H1 (cell line): ENCODE measurements around the gene GALNT2. TPM values are rescaled to one million over a fixed set of nuclear protein-coding genes. Genes with fewer than 3 reads are reported as not detected.

Experiments used
- CTCF ChIA-PET: fragments of 300-600 bp; sonication (Branson Sonifier 250); formaldehyde crosslinking; loops from one replicate; lab custom pipeline; 2021; ENCODE audit not compliant: partially characterized antibody; lab: Charles Lee
- POLR2A ChIA-PET: fragments of 300-600 bp; sonication (Branson Sonifier 250); formaldehyde crosslinking; loops from one replicate; lab custom pipeline; 2021; ENCODE audit warnings: inconsistent platforms; ENCODE audit not compliant: partially characterized antibody; lab: Charles Lee
- DNase-seq, 2 experiments: peaks; one replicate each; pipeline versions ENCODE4 v3.0.0 to v3.0.0-alpha.2; 2010 to 2022; ENCODE audit warnings: low spot score in 2 of 2, low read depth in 1 of 2, mixed read lengths in 1 of 2
- FAIRE-seq: peaks from 2 replicates; lab custom pipeline; 2011; peaks lifted over from hg19 to GRCh38; lab: Jason Lieb, UNC
- H2AFZ ChIP-seq: 2 replicates; pipeline ENCODE4 v1.8.1; 2012; ENCODE audit warnings: low read length, inconsistent platforms
- H2AK5ac ChIP-seq: 2 replicates; pipeline ENCODE4 v1.6.1; 2013; ENCODE audit warnings: low read depth, low read length
- H2BK120ac ChIP-seq: replicated peaks from 2 replicates; pipeline ENCODE3; 2013; ENCODE audit warnings: low read depth, low read length, inconsistent platforms
- H2BK12ac ChIP-seq: 2 replicates; pipeline ENCODE4 v1.6.1; 2013; ENCODE audit warnings: low read depth, low read length
- H2BK15ac ChIP-seq: 2 replicates; pipeline ENCODE4 v1.6.1; 2013; ENCODE audit warnings: low read length
- H2BK20ac ChIP-seq: 2 replicates; pipeline ENCODE4 v1.6.1; 2013; ENCODE audit warnings: low read length
- H2BK5ac ChIP-seq: 2 replicates; pipeline ENCODE4 v1.6.1; 2013; ENCODE audit warnings: low read depth, low read length
- H3K14ac ChIP-seq: 2 replicates; pipeline ENCODE4 v1.6.1; 2013; ENCODE audit warnings: inconsistent platforms; ENCODE audit not compliant: insufficient read length
- H3K18ac ChIP-seq: 2 replicates; pipeline ENCODE4 v1.6.1; 2013; ENCODE audit warnings: low read length; ENCODE audit errors: extremely low read depth
- H3K23ac ChIP-seq: 2 replicates; pipeline ENCODE4 v1.6.1; 2013; ENCODE audit warnings: inconsistent platforms; ENCODE audit not compliant: insufficient read length
- H3K23me2 ChIP-seq: 2 replicates; pipeline ENCODE4 v1.6.1; 2013; ENCODE audit warnings: low read depth, low read length
- H3K27ac ChIP-seq: 2 replicates; pipeline ENCODE4 v1.6.1; 2011; ENCODE audit warnings: low read depth, low read length, inconsistent platforms
- H3K27me3 ChIP-seq, 4 experiments: replicated peaks in 1 of 4; 1 replicate in 1 of 4; 2 replicates in 3 of 4; pipeline versions ENCODE4 v1.6.1 to v1.8.1; 2011 to 2013; ENCODE audit warnings: low read length in 3 of 4, mild to moderate bottlenecking in 3 of 4, inconsistent platforms in 2 of 4, mixed read lengths in 2 of 4, moderate library complexity in 1 of 4; ENCODE audit not compliant: control insufficient read depth in 3 of 4, insufficient read depth in 3 of 4; ENCODE audit errors: extremely low read depth in 1 of 4
- H3K36me3 ChIP-seq, 4 experiments: 2 replicates each; pipeline versions ENCODE4 v1.6.1 to v1.8.1; 2011 to 2013; ENCODE audit warnings: mild to moderate bottlenecking in 4 of 4, low read length in 3 of 4, moderate library complexity in 2 of 4, control low read depth in 1 of 4, inconsistent platforms in 1 of 4; ENCODE audit not compliant: insufficient read depth in 4 of 4, control insufficient read depth in 2 of 4
- H3K4ac ChIP-seq: replicated peaks from 2 replicates; pipeline ENCODE3; 2013; ENCODE audit warnings: low read length, low read depth, mixed read lengths, inconsistent platforms; ENCODE audit not compliant: insufficient read length
- H3K4me1 ChIP-seq, 4 experiments: replicated peaks in 1 of 4; 1 replicate in 1 of 4; 2 replicates in 3 of 4; pipeline versions ENCODE4 v1.6.1 to v1.8.1; 2011 to 2013; ENCODE audit warnings: low read length in 3 of 4, inconsistent platforms in 2 of 4, mixed read lengths in 1 of 4; ENCODE audit not compliant: insufficient read depth in 4 of 4, control insufficient read depth in 3 of 4
- H3K4me2 ChIP-seq, 2 experiments: 2 replicates each; pipeline versions ENCODE4 v1.6.1 to v1.8.1; 2011 to 2013; ENCODE audit warnings: low read depth in 2 of 2, low read length in 2 of 2, control low read depth in 1 of 2, inconsistent platforms in 1 of 2, mild to moderate bottlenecking in 1 of 2; ENCODE audit not compliant: insufficient read depth in 1 of 2
- H3K4me3 ChIP-seq, 4 experiments: fragments of 200-600, 300-600 bp in 1 of 4; sonication (generic), shearing (Covaris generic), sonication (Bioruptor Twin) in 1 of 4; 2 replicates each; pipeline versions ENCODE4 v1.5.1 to v1.8.1; 2011 to 2016; ENCODE audit warnings: low read length in 4 of 4, low read depth in 3 of 4, control low read depth in 2 of 4, inconsistent platforms in 2 of 4, mild to moderate bottlenecking in 2 of 4, mixed read lengths in 1 of 4, moderate library complexity in 1 of 4; ENCODE audit not compliant: insufficient read depth in 2 of 4; ENCODE audit errors: extremely low read depth in 1 of 4
- H3K56ac ChIP-seq: replicated peaks from 2 replicates; pipeline ENCODE3; 2013; ENCODE audit warnings: low read depth, mild to moderate bottlenecking, mixed read lengths, low read length, inconsistent platforms; ENCODE audit not compliant: insufficient read length
- H3K79me1 ChIP-seq: 2 replicates; pipeline ENCODE4 v1.6.1; 2013; ENCODE audit warnings: low read depth, low read length, control low read depth
- H3K79me2 ChIP-seq, 2 experiments: 2 replicates each; pipeline versions ENCODE4 v1.6.1 to v1.8.1; 2012 to 2013; ENCODE audit warnings: low read length in 2 of 2, mild to moderate bottlenecking in 2 of 2, inconsistent platforms in 1 of 2; ENCODE audit not compliant: insufficient read depth in 2 of 2, control insufficient read depth in 1 of 2
- H3K9ac ChIP-seq, 4 experiments: replicated peaks in 1 of 4; 1 replicate in 1 of 4; 2 replicates in 3 of 4; pipeline versions ENCODE4 v1.6.1 to v1.8.1; 2011 to 2013; ENCODE audit warnings: low read depth in 3 of 4, low read length in 3 of 4, control low read depth in 2 of 4, mild to moderate bottlenecking in 2 of 4, moderate library complexity in 2 of 4, inconsistent platforms in 1 of 4; ENCODE audit errors: extremely low read depth in 1 of 4
- H3K9me3 ChIP-seq, 2 experiments: 2 replicates each; pipeline versions ENCODE4 v1.6.1 to v1.8.1; 2012 to 2013; ENCODE audit warnings: mild to moderate bottlenecking in 2 of 2, moderate library complexity in 2 of 2, control low read depth in 1 of 2, inconsistent platforms in 1 of 2, low read depth in 1 of 2, low read length in 1 of 2, mixed read lengths in 1 of 2; ENCODE audit not compliant: insufficient read depth in 2 of 2
- H4K20me1 ChIP-seq, 2 experiments: replicated peaks in 1 of 2; 2 replicates each; pipeline versions ENCODE3 to v1.8.1; 2011 to 2013; ENCODE audit warnings: inconsistent platforms in 2 of 2, low read length in 2 of 2, mild to moderate bottlenecking in 1 of 2; ENCODE audit not compliant: insufficient read depth in 2 of 2, control insufficient read depth in 1 of 2
- H4K5ac ChIP-seq: 2 replicates; pipeline ENCODE4 v1.6.1; 2013; ENCODE audit warnings: low read length, low read depth, mixed read lengths, inconsistent platforms; ENCODE audit not compliant: insufficient read length
- H4K8ac ChIP-seq: 2 replicates; pipeline ENCODE4 v1.8.0; 2013; ENCODE audit warnings: mild to moderate bottlenecking, moderate library complexity, low read length, inconsistent platforms; ENCODE audit not compliant: insufficient read depth; ENCODE audit errors: extremely low read depth
- H4K91ac ChIP-seq: replicated peaks from 2 replicates; pipeline ENCODE3; 2013; ENCODE audit warnings: low read length, mixed read lengths, inconsistent platforms; ENCODE audit not compliant: insufficient read length
- CBX5 ChIP-seq: fragments of 300-800, 300-1000 bp; sonication (generic); IDR thresholded peaks from 2 replicates; pipeline ENCODE4 v1.7.1; 2016; ENCODE audit warnings: antibody characterized with exemption, low read length, low read depth
- EGR1 ChIP-seq: IDR thresholded peaks from 2 replicates; pipeline ENCODE4 v1.6.1; 2011; ENCODE audit warnings: low read depth, low read length, borderline replicate concordance
- RAD21 ChIP-seq, 2 experiments: IDR thresholded peaks in 1 of 2; conservative IDR thresholded peaks in 1 of 2; 2 replicates each; pipeline ENCODE4 v1.6.1; 2011; ENCODE audit warnings: low read depth in 2 of 2, low read length in 2 of 2, improper control_type of control experiment in 1 of 2, inconsistent platforms in 1 of 2, mild to moderate bottlenecking in 1 of 2, moderate library complexity in 1 of 2
- SIN3A ChIP-seq, 2 experiments: IDR thresholded peaks in 1 of 2; conservative IDR thresholded peaks in 1 of 2; 2 replicates each; pipeline ENCODE4 v1.6.1; 2011 to 2012; ENCODE audit warnings: low read length in 2 of 2, improper control_type of control experiment in 1 of 2, low read depth in 1 of 2, mild to moderate bottlenecking in 1 of 2
- SUZ12 ChIP-seq: fragments of 200-600 bp; sonication (generic); IDR thresholded peaks from 2 replicates; pipeline ENCODE4 v1.6.1; 2012; ENCODE audit warnings: mild to moderate bottlenecking, inconsistent platforms, low read length, moderate library complexity, mixed read lengths
- WGBS, 2 experiments: shearing (Covaris generic) in 1 of 2; methylation state at CpG; one replicate each; pipeline versions ENCODE4 v1.1.6 to v1.1.7; 2013 to 2015; ENCODE audit warnings: low lambda C conversion rate in 2 of 2, mixed read lengths in 2 of 2, inconsistent platforms in 1 of 2, low coverage in 1 of 2, missing lambda C conversion rate in 1 of 2; ENCODE audit not compliant: insufficient replicate concordance in 2 of 2, insufficient coverage in 1 of 2, insufficient read length in 1 of 2; ENCODE audit errors: extremely low coverage in 1 of 2, missing lambda C conversion rate in 1 of 2; 5-methylcytosine and 5-hydroxymethylcytosine counted together
- polyA plus RNA-seq, 7 experiments: library from polyadenylated mRNA; depleted of rRNA in 3 of 7; stranded (reverse) in 5 of 7; unstranded in 2 of 7; fragments of >200 nt in 5 of 7; fragments of 200-250 nt in 2 of 7; gene quantifications; 1 replicate in 5 of 7; 2 replicates in 1 of 7; 4 replicates in 1 of 7; pipeline versions ENCODE4 v1.2.1 to v1.2.3, GENCODE V29; 2011 to 2013; ENCODE audit warnings: missing spikeins in 2 of 7, mixed read lengths in 2 of 7
- total RNA-seq: library from RNA; stranded (reverse); fragmentation: NEBNext Ultra II Directional; extraction: Animal tissue kit (Norgen Biotek cat#: 25700); gene quantifications from 2 replicates; pipeline ENCODE4 v1.2.1, GENCODE V29; 2021

GALNT2 gene
- total and polyA plus RNA-seq, 2 of the 8 experiments (the other 6 are each of a cell fraction or from before 2014, with no cell fraction given): 34.5 to 75.3 TPM

GRCh38 chr1:230205719-230206198 lies 138.7 kb downstream of the GALNT2 start:
- FAIRE-seq: no peak
- Histone ChIP-seq H2BK20ac (no peak overlapping the region), H3K79me1 (peaks cover 6% of the 10 kb centered on the region; the same call in 1 of the 2 replicates), H4K20me1 (peaks cover 0 to 2% of the 10 kb centered on the region in 2 experiments), H3K4ac (no peak overlapping the region), H2BK120ac (no peak overlapping the region), H2BK12ac (no peak overlapping the region), H3K56ac (no peak overlapping the region), H3K4me3 (no peak overlapping the region), H3K27me3 (no peaks in the 10 kb centered on the region), H4K5ac (no peak overlapping the region), H3K79me2 (no peaks in the 10 kb centered on the region; a peak in 1 of 4 replicates), H3K27ac (no peak overlapping the region), H2BK15ac (no peak overlapping the region), H3K9ac (no peak overlapping the region), H3K4me1 (peaks cover 0 to 3% (median 0%) of the 10 kb centered on the region in 4 experiments; a peak in 2 of 7 replicates), H4K91ac (no peak overlapping the region), H2AK5ac (no peak overlapping the region), H3K14ac (no peak overlapping the region), H3K36me3 (peaks cover 2 to 10% (median 4%) of the 10 kb centered on the region in 4 experiments; a peak in 4 of 8 replicates), H3K23me2 (no peaks in the 10 kb centered on the region), H3K9me3 (no peaks in the 10 kb centered on the region), H3K23ac (no peak overlapping the region), H2BK5ac (no peak overlapping the region), H4K8ac (no peak overlapping the region), H3K18ac (no peak overlapping the region), H2AFZ (no peak overlapping the region), H3K4me2 (no peak overlapping the region)
- DNase-seq: no peak
- CTCF ChIA-PET: interaction anchor here (0.8 to 1.6 kb wide), 4 partner anchors 10 to 545 kb away, joined by 3 to 6 read pairs (median 4); no protein-coding TSS in a partner anchor
- TF ChIP-seq EGR1: no peak
- TF ChIP-seq CBX5: no peak
- no peak for TF ChIP-seq SIN3A (conservative IDR thresholded peaks at IDR 0.05 in 1 of 2, IDR thresholded peaks at IDR 0.05 in 1 of 2; ENCODE audit: low read depth in 1 of 2, low read length in 2 of 2)
- TF ChIP-seq RAD21 (IDR thresholded peaks at IDR 0.05 in 1 of 2, conservative IDR thresholded peaks at IDR 0.05 in 1 of 2; ENCODE audit: low read depth in 2 of 2, low read length in 2 of 2): no peak
- TF ChIP-seq SUZ12: no peak
- POLR2A ChIA-PET: no interaction called here
- 87% methylated on average over 7 of the region's 7 CpGs; no CpG with 5 or more reads in 1 of the 2 experiments for WGBS, 2 experiments
